Epithelial cell of proximal tubule (primary cell): ENCODE data around the gene SOBP. TPM values are rescaled to one million over a fixed set of nuclear protein-coding genes. Genes with fewer than 3 reads are reported as not detected.

Experiments used
- DNase-seq: peaks from one replicate; pipeline ENCODE4 v3.0.0-alpha.2; 2011; ENCODE audit warnings: low read depth
- H3K4me3 ChIP-seq: 2 replicates; pipeline ENCODE4 v1.5.1; 2011; ENCODE audit warnings: low read depth, mild to moderate bottlenecking, low read length
- total RNA-seq: library from RNA; depleted of rRNA; stranded (reverse); fragments of >200 nt; gene quantifications from 2 replicates; pipeline ENCODE4 v1.2.3, GENCODE V29; 2015
- TF ChIP-seq, protein P1 (sequence below): conservative IDR thresholded peaks from 2 replicates; pipeline ENCODE4 v1.5.1; 2012; ENCODE audit warnings: low read depth, mild to moderate bottlenecking, low read length

SOBP gene
- total RNA-seq, 1 donor from 2014 or later, result 2.5 TPM

DNA sequence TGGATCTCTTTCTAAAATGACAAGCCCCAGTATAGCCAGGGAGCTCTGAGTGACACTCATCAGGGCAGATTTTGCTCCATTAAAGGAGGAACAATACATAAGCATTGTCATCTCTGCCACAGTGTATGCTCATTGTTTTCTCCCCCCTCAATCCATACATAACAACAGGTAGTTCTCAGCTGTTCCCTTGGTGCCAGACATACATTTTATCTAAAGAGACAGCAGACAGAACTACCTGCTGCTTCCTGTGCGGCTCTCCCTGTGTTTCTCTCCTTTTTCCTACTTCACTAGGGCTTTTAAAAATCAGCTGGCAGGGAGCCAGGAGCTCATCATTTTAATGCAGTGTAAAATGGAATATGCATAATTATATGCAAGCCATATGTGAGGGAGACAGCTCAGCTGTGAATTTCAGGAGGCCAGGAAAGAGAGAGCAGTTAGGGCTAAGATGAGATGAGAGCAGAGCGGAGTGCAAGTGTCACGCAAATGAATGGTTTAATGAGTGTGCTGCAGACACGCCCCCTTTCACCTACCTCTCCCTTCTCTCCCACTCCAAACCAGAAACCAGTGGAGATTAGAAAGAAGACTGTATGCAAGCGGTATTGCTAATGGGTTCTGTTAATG, 96.0 kb downstream of the SOBP start:
- TF ChIP-seq, protein P1, sequence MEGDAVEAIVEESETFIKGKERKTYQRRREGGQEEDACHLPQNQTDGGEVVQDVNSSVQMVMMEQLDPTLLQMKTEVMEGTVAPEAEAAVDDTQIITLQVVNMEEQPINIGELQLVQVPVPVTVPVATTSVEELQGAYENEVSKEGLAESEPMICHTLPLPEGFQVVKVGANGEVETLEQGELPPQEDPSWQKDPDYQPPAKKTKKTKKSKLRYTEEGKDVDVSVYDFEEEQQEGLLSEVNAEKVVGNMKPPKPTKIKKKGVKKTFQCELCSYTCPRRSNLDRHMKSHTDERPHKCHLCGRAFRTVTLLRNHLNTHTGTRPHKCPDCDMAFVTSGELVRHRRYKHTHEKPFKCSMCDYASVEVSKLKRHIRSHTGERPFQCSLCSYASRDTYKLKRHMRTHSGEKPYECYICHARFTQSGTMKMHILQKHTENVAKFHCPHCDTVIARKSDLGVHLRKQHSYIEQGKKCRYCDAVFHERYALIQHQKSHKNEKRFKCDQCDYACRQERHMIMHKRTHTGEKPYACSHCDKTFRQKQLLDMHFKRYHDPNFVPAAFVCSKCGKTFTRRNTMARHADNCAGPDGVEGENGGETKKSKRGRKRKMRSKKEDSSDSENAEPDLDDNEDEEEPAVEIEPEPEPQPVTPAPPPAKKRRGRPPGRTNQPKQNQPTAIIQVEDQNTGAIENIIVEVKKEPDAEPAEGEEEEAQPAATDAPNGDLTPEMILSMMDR, result no peak
- no peak overlapping the region for H3K4me3 ChIP-seq
- no peak for DNase-seq

DNA sequence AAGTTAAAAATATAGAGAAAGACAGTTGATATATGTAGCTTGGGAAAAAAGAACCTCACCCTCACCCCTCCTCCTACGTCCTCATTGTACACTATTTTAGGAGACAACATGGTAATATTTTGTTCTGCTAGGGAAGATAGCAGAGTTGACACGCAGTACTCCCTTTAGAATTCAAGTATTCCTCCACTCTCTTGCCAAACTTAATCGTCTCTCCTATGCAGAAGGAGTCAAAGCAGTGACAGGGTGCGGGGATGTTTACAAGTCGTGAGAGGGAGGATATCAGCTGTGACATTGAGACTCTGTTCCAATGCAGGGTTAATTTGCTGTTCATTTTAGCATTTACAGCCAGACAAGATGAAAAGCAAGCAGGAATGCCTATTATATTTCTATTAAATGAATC, 97.5 kb downstream of the SOBP start:
- H3K4me3 ChIP-seq, result no peak overlapping the region
- DNase-seq, result no peak
- TF ChIP-seq, protein P1, result no peak

DNA sequence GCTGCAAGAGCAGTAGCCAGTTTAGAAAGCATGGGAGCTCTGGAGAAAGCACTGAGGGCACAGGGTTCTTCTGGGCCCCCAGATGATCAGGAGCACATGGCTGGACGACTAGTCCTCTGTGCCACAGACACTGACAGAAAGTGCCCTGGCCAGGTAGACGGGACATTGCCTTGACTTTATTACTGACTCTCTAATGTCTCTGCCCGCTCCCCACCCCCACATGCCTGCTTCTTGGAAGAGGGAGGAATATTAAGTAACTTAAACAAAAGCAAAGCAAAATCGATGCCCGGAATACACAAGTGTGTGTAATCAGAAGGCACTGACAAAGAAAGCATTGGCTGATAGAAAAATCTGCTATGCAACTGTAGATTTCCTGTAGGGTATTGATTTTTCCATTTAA, 99.3 kb downstream of the SOBP start:
- H3K4me3 ChIP-seq, result no peak overlapping the region
- TF ChIP-seq, protein P1, result no peak
- DNase-seq, result no peak

DNA sequence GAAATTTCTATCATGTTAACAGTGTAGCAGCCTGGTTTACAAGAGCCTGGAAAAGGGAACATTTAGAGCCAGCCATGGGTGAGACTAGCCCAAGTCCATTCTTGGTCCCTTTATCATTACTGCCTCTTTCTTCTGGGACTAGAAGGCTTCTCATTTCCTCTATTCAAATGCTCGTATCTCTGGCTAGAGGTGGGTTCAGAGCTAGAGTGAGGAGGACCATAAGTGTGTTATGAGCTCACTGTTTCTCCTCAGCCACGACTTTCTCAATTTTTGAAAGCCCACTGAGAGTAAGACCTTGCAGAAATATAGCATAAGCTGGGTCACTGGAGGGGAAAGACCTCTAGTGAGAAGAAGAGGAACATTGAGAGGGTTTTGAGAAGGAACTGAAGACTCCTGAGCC, 100.0 kb downstream of the SOBP start:
- H3K4me3 ChIP-seq, result no peak overlapping the region
- no peak for DNase-seq
- TF ChIP-seq, protein P1, result no peak

DNA sequence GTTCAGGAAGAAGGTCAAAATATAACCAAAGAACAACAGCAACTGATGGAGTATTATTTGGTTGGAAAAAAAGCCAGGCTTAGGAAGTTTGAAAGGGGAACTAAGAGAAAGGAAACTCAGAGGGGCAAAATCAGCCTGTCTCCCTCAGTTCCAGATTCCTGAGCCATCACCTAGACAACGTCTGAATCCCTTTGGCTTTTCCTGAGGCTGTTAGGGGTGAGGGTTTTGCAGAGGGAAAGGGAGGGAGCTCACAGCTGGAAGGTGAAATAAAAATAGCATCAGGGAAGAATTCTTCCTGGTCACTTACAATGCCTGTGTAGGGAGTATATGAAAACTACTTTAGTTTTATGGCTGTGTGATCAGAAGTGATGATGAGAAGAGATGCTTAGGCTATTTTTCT, 100.5 kb downstream of the SOBP start:
- H3K4me3 ChIP-seq, result no peak overlapping the region
- DNase-seq, result no peak
- TF ChIP-seq, protein P1, result no peak

DNA sequence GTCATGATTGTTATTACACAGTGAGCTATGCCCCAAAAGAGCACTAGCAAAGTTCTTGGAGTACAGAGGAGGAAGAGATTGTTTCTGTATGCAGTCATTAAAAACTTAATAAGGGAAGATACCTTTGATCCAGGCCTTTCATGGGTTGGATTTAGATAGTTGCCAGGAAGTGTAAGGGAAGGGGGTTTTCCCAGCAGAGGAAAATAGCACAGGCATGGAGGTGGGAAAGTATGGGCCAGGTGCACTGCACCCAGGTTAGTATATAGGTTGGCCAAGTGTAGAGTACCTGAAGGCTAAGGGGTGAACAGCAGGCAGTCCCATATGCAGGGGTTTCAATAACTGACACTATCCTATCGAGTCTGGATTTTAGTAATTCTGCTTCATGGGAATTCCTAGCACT, 101.4 kb downstream of the SOBP start:
- no peak for DNase-seq
- TF ChIP-seq, protein P1, result no peak

DNA sequence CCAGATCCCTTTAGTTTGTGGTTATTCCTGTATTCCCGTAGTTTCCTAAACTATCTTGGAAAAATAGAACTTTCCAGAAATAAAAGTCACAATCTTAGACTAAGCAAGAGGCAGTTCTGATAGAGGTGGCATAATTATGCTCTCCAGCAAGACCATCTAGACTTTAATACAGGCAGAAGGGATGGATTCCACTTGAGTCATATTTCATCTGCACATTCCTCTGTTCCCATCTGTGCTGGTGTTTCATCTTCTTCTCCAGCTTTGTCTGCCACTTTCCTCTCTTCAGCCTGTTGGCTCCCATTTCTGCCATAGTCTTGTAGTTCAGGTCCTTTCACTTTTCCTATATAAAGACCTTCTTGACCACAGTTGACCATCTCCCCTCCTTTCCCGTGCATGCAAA, 102.9 kb downstream of the SOBP start:
- no peak overlapping the region for H3K4me3 ChIP-seq
- TF ChIP-seq, protein P1, result no peak
- DNase-seq, result no peak

More for the DNA sequence above, 101.4 kb downstream of the SOBP start:
- no peak overlapping the region for H3K4me3 ChIP-seq
